ENCODE measurements around the gene CREB5. TPM values are rescaled to one million over a fixed set of nuclear protein-coding genes. Genes with fewer than 3 reads are reported as not detected.

CREB5 gene
- total RNA-seq, 1 experiment from 2014 or later: 5.2 TPM

- H3K4me2 ChIP-seq (ENCODE audit: low read length): peak overlapping the region; percentile 62
- no peaks in the 10 kb centered on the region for H3K9me2 ChIP-seq (replicated peaks; ENCODE audit: low read length)
- CTCF ChIA-PET: interaction anchor here (0.5 to 1.6 kb wide), 3 partner anchors 47 to 306 kb away, joined by 3 to 5 read pairs (median 5); no protein-coding TSS in a partner anchor
- no peaks in the 10 kb centered on the region for H3K9me3 ChIP-seq (ENCODE audit: low read length)
- no peak overlapping the region for H2AFZ ChIP-seq (ENCODE audit: low read length)
- no peak for TF ChIP-seq EZH2 (IDR thresholded peaks at IDR 0.05; ENCODE audit: low read length, unreplicated experiment)
- no peak for TF ChIP-seq CTCF (conservative IDR thresholded peaks at IDR 0.05; ENCODE audit: low read depth, low read length)
- no peak for TF ChIP-seq EZH2phosphoT487 (IDR thresholded peaks at IDR 0.05; ENCODE audit: borderline replicate concordance, low read length)
- peaks cover 5% of the 10 kb centered on the region for H3F3A ChIP-seq (ENCODE audit: low read length, unreplicated experiment)
- H3K36me3 ChIP-seq (ENCODE audit: low read depth, low read length): no peaks in the 10 kb centered on the region
- H3K27ac ChIP-seq (ENCODE audit: low read length): peak overlapping the region; percentile 82
- BruUV-seq (replicated peaks): no TSS peak
- peaks cover 50% of the 10 kb centered on the region for H3K4me1 ChIP-seq (ENCODE audit: insufficient read depth, low read length)
- H3K79me2 ChIP-seq (ENCODE audit: low read length): no peaks in the 10 kb centered on the region
- H3K9ac ChIP-seq (ENCODE audit: low read length): peak overlapping the region; percentile 40; the same call in 1 of the 2 replicates
- POLR2A ChIA-PET (ENCODE audit: unreplicated experiment): interaction anchor here (0.6 kb wide), 1 partner anchor 27 kb away, joined by 4 read pairs; no protein-coding TSS in a partner anchor
- DNase-seq: peak; percentile 99
- peak; percentile 72 for ATAC-seq
- intact Hi-C loops (cut with micrococcal nuclease): loop anchor here (2.0 to 5.0 kb wide), 4 partner anchors 49 to 467 kb away; no protein-coding TSS in a partner anchor
- 0 out of 2 replicates have a peak overlapping the region, but pooled peaks have one; percentile 29 for H3K4me3 ChIP-seq (ENCODE audit: low read length)
- H4K20me1 ChIP-seq (ENCODE audit: low read length): no peaks in the 10 kb centered on the region
- no peaks in the 10 kb centered on the region for H3K27me3 ChIP-seq (ENCODE audit: low read length)
These were observed 443.4 kb downstream of the CREB5 start for GRCh38 chr7:28855538-28856217.

- BruUV-seq (replicated peaks): no TSS peak
- Histone ChIP-seq H3K9me2 (replicated peaks; ENCODE audit: low read length) (no peaks in the 10 kb centered on the region), H3K4me1 (ENCODE audit: insufficient read depth, low read length) (peaks cover 50% of the 10 kb centered on the region), H3K9me3 (ENCODE audit: low read length) (no peaks in the 10 kb centered on the region), H2AFZ (ENCODE audit: low read length) (no peak overlapping the region), H3K4me2 (ENCODE audit: low read length) (peak overlapping the region; percentile 19; the same call in 1 of the 2 replicates), H3K36me3 (ENCODE audit: low read depth, low read length) (no peaks in the 10 kb centered on the region), H3K4me3 (ENCODE audit: low read length) (no peak overlapping the region), H3F3A (ENCODE audit: low read length, unreplicated experiment) (peaks cover 5% of the 10 kb centered on the region), H3K9ac (ENCODE audit: low read length) (no peak overlapping the region), H4K20me1 (ENCODE audit: low read length) (no peaks in the 10 kb centered on the region), H3K79me2 (ENCODE audit: low read length) (no peaks in the 10 kb centered on the region), H3K27me3 (ENCODE audit: low read length) (no peaks in the 10 kb centered on the region), H3K27ac (ENCODE audit: low read length) (peak overlapping the region; percentile 82)
- DNase-seq (no peak), ATAC-seq (no peak)
- ChIA-PET POLR2A (ENCODE audit: unreplicated experiment) (interaction anchor here (0.6 kb wide), 1 partner anchor 30 kb away, joined by 3 read pairs; no protein-coding TSS in a partner anchor), CTCF (interaction anchor here (0.6 kb wide), 1 partner anchor 214 kb away, joined by 3 read pairs; no protein-coding TSS in a partner anchor)
- intact Hi-C loops (cut with micrococcal nuclease): loop anchor here (5.0 kb wide), 1 partner anchor 189 kb away; no protein-coding TSS in a partner anchor
- no peak for TF ChIP-seq EZH2phosphoT487 (IDR thresholded peaks at IDR 0.05; ENCODE audit: borderline replicate concordance, low read length)
- TF ChIP-seq CTCF (conservative IDR thresholded peaks at IDR 0.05; ENCODE audit: low read depth, low read length): no peak
- no peak for TF ChIP-seq EZH2 (IDR thresholded peaks at IDR 0.05; ENCODE audit: low read length, unreplicated experiment)
These were observed 444.3 kb downstream of the CREB5 start for GRCh38 chr7:28856656-28857055.

All from PC-3 (cell line).